ENCODE results near the gene BTD.

The BTD gene

GRCh38 chr3:15682561-15683185, 81.1 kb downstream of the BTD start:
- TF ChIP-seq, protein P1, sequence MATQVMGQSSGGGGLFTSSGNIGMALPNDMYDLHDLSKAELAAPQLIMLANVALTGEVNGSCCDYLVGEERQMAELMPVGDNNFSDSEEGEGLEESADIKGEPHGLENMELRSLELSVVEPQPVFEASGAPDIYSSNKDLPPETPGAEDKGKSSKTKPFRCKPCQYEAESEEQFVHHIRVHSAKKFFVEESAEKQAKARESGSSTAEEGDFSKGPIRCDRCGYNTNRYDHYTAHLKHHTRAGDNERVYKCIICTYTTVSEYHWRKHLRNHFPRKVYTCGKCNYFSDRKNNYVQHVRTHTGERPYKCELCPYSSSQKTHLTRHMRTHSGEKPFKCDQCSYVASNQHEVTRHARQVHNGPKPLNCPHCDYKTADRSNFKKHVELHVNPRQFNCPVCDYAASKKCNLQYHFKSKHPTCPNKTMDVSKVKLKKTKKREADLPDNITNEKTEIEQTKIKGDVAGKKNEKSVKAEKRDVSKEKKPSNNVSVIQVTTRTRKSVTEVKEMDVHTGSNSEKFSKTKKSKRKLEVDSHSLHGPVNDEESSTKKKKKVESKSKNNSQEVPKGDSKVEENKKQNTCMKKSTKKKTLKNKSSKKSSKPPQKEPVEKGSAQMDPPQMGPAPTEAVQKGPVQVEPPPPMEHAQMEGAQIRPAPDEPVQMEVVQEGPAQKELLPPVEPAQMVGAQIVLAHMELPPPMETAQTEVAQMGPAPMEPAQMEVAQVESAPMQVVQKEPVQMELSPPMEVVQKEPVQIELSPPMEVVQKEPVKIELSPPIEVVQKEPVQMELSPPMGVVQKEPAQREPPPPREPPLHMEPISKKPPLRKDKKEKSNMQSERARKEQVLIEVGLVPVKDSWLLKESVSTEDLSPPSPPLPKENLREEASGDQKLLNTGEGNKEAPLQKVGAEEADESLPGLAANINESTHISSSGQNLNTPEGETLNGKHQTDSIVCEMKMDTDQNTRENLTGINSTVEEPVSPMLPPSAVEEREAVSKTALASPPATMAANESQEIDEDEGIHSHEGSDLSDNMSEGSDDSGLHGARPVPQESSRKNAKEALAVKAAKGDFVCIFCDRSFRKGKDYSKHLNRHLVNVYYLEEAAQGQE (IDR thresholded peaks at IDR 0.05; ENCODE audit: insufficient replicate concordance, low read depth) = no peak
- TF ChIP-seq GABPA (IDR thresholded peaks at IDR 0.05; ENCODE audit: low read depth) (no peak), POLR2AphosphoS5 (IDR thresholded peaks at IDR 0.05; ENCODE audit: low read depth) (no peak), CTCF (IDR thresholded peaks at IDR 0.05; ENCODE audit: insufficient read depth, low read length) (no peak), SPI1 (IDR thresholded peaks at IDR 0.05; ENCODE audit: borderline replicate concordance, low read depth) (no peak)

DNA sequence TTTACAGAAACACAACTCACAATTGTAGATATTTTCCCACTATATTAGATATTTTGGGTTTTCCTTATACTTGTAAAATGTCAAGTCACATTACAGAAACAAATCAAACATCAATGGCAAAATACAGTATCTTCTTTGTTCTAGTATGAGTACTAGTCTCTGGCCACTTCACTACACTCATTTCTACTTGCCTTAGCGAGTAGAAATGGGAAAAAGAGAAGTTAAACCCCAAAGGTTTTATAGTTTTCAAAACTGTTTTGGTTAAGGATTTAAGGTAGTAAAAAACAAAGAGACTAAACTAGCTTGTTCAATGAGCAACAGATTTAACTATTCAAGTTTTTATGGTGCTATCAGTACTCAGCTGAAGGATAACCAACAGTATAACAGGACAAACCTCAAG, 81.7 kb downstream of the BTD start:
- peak overlapping the region; percentile 5 for H3K27ac ChIP-seq (replicated peaks)
- TF ChIP-seq POLR2AphosphoS5 (IDR thresholded peaks at IDR 0.05; ENCODE audit: low read depth) (no peak), CTCF (IDR thresholded peaks at IDR 0.05; ENCODE audit: insufficient read depth, low read length) (no peak), SPI1 (IDR thresholded peaks at IDR 0.05; ENCODE audit: borderline replicate concordance, low read depth) (no peak)

More at GRCh38 chr3:15682561-15683185, 81.1 kb downstream of the BTD start:
- peak in 1 of 2 experiments; percentile 49 for DNase-seq (ENCODE audit: low read depth in 1 of 2, low spot score in 1 of 2)
- Histone ChIP-seq H3K4me3 (replicated peaks; ENCODE audit: insufficient read depth, low read length) (no peak overlapping the region), H3K27me3 (ENCODE audit: insufficient read depth, poor library complexity, severe bottlenecking) (no peaks in the 10 kb centered on the region), H3K27ac (replicated peaks) (peak overlapping the region; percentile 5; the same call in 1 of the 2 replicates)

DNA sequence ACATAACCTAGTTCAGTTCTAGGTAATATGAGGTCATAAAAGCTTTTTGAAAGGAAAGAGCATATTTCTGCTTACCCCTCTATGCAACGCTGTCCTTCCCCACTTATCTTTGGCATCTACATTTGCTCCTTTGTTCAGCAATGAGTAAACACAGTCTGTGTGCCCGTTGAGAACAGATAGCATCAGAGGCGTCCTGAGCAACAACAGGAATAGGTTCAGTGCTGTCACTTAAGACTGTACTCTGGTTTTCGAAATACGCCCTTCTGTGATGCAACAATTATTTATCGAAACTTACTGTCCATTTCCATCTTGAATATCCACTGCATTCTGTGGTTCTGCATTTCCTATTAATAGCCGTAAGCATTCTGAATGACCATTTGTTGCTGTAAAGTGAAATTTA, 84.4 kb downstream of the BTD start:
- TF ChIP-seq CTCF (IDR thresholded peaks at IDR 0.05; ENCODE audit: insufficient read depth, low read length) = no peak
- TF ChIP-seq SPI1 (IDR thresholded peaks at IDR 0.05; ENCODE audit: borderline replicate concordance, low read depth) = no peak
- TF ChIP-seq, protein P1 (IDR thresholded peaks at IDR 0.05; ENCODE audit: insufficient replicate concordance, low read depth) = no peak
- no peak for TF ChIP-seq GABPA (IDR thresholded peaks at IDR 0.05; ENCODE audit: low read depth)
- TF ChIP-seq POLR2AphosphoS5 (IDR thresholded peaks at IDR 0.05; ENCODE audit: low read depth) = no peak
- H3K4me3 ChIP-seq (replicated peaks; ENCODE audit: insufficient read depth, low read length) = no peak overlapping the region

More for the DNA sequence above, 81.7 kb downstream of the BTD start:
- H3K4me3 ChIP-seq (replicated peaks; ENCODE audit: insufficient read depth, low read length) = no peak overlapping the region
- H3K27me3 ChIP-seq (ENCODE audit: insufficient read depth, poor library complexity, severe bottlenecking) = no peaks in the 10 kb centered on the region
- no peak for DNase-seq (ENCODE audit: low read depth in 1 of 2, low spot score in 1 of 2)

DNA sequence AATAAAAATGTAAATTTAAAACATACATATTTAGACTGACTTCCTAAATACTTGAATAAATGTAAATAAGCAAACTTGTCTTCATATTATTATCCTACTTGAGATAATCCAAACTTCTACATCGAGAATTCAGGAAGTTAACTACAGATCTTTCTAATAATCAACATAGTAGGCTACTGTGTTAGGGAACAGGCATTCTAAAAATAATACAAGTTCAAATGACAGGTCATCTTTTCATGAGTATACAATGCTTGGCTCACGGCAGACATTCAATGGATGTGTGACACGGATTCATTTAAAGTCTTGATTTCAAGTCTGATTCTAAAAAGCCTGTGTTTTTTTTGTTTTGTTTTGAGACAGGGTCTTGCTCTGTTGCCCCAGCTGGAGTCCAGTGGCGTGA, 88.7 kb downstream of the BTD start:
- Histone ChIP-seq H3K27ac (replicated peaks) (no peak overlapping the region), H3K27me3 (ENCODE audit: insufficient read depth, poor library complexity, severe bottlenecking) (no peaks in the 10 kb centered on the region), H3K4me3 (replicated peaks; ENCODE audit: insufficient read depth, low read length) (no peak overlapping the region)
- TF ChIP-seq, protein P1 (IDR thresholded peaks at IDR 0.05; ENCODE audit: insufficient replicate concordance, low read depth) = no peak
- TF ChIP-seq GABPA (IDR thresholded peaks at IDR 0.05; ENCODE audit: low read depth) (no peak), SPI1 (IDR thresholded peaks at IDR 0.05; ENCODE audit: borderline replicate concordance, low read depth) (no peak), POLR2AphosphoS5 (IDR thresholded peaks at IDR 0.05; ENCODE audit: low read depth) (no peak), CTCF (IDR thresholded peaks at IDR 0.05; ENCODE audit: insufficient read depth, low read length) (no peak)
- DNase-seq (ENCODE audit: low read depth in 1 of 2, low spot score in 1 of 2) = no peak

More for the DNA sequence above, 84.4 kb downstream of the BTD start:
- H3K27me3 ChIP-seq (ENCODE audit: insufficient read depth, poor library complexity, severe bottlenecking) = no peaks in the 10 kb centered on the region
- DNase-seq (ENCODE audit: low read depth in 1 of 2, low spot score in 1 of 2) = no peak
- H3K27ac ChIP-seq (replicated peaks) = no peak overlapping the region

Data from HL-60 (cell line).